CD4-positive, alpha-beta T cell treated with Interleukin-1 beta for 1 hour (primary cell): ENCODE results near the gene LUZP2.
"Not testable (repeated sequence)": the region's sequence is repeated elsewhere in the genome, so short reads cannot be mapped to it uniquely, and the experiment has no call there.

Experiments
- DNase-seq, 2 donors: peaks; one replicate each; pipeline ENCODE4 v3.0.0-alpha.2; 2020 to 2022

Gene LUZP2

GRCh38 chr11:24932110-24933000, 435.5 kb downstream of the LUZP2 start:
- DNase-seq: no peak

- DNase-seq: no peak
Measured at GRCh38 chr11:24934733-24935439, 438.0 kb downstream of the LUZP2 start.

- no peak for DNase-seq
Measured at GRCh38 chr11:24944891-24945290, 448.0 kb downstream of the LUZP2 start.

GRCh38 chr11:24949406-24949805, 452.6 kb downstream of the LUZP2 start:
- DNase-seq: no peak

- DNase-seq: no peak
Measured at GRCh38 chr11:24963852-24964251, 467.0 kb downstream of the LUZP2 start.

- DNase-seq: no peak
Measured at GRCh38 chr11:24965748-24966147, 468.9 kb downstream of the LUZP2 start.

GRCh38 chr11:24993903-24994302, 497.1 kb downstream of the LUZP2 start:
- not testable (repeated sequence) for DNase-seq

GRCh38 chr11:24999929-25000328, 503.1 kb downstream of the LUZP2 start:
- DNase-seq: not testable (repeated sequence)

- DNase-seq: no peak
Measured at GRCh38 chr11:25037431-25037830, 540.6 kb downstream of the LUZP2 start.

GRCh38 chr11:25038131-25038530, 541.3 kb downstream of the LUZP2 start:
- no peak for DNase-seq

GRCh38 chr11:25039165-25039564, 542.3 kb downstream of the LUZP2 start:
- DNase-seq: no peak

GRCh38 chr11:25048632-25049031, 551.8 kb downstream of the LUZP2 start:
- no peak for DNase-seq

GRCh38 chr11:25052844-25053243, 556.0 kb downstream of the LUZP2 start:
- DNase-seq: no peak

- DNase-seq: no peak
Measured at GRCh38 chr11:25057861-25058260, 561.0 kb downstream of the LUZP2 start.

- no peak for DNase-seq
Measured at GRCh38 chr11:25065746-25066145, 568.9 kb downstream of the LUZP2 start.

- no peak for DNase-seq
Measured at GRCh38 chr11:25066706-25067105, 569.9 kb downstream of the LUZP2 start.

GRCh38 chr11:25068451-25068850, 571.6 kb downstream of the LUZP2 start:
- no peak for DNase-seq

GRCh38 chr11:25094085-25094802, 597.4 kb downstream of the LUZP2 start:
- no peak for DNase-seq

GRCh38 chr11:25119416-25119815, 622.6 kb downstream of the LUZP2 start:
- no peak for DNase-seq
